HL-60 (cell line): ENCODE results near the gene NAV2.

Source experiments
- DNase-seq, 2 experiments: peaks; one replicate each; pipeline ENCODE4 v3.0.0-alpha.2; 2010 to 2020; ENCODE audit warnings: low read depth in 1 of 2, low spot score in 1 of 2
- H3K27ac ChIP-seq: fragments of 250-450 bp; sonication (Bioruptor Pico); replicated peaks from 2 replicates; pipeline ENCODE4 v1.5.1; 2020; ENCODE audit warnings: mild to moderate bottlenecking, moderate library complexity
- H3K27me3 ChIP-seq: fragments of 250-450 bp; sonication (Bioruptor Pico); 2 replicates; pipeline ENCODE4 v1.5.1; 2021; ENCODE audit warnings: mild to moderate bottlenecking, moderate library complexity; ENCODE audit not compliant: insufficient read depth, poor library complexity, severe bottlenecking
- H3K4me3 ChIP-seq: replicated peaks from 2 replicates; pipeline ENCODE4 v1.5.1; 2011; ENCODE audit warnings: mild to moderate bottlenecking, control low read depth, low read length; ENCODE audit not compliant: insufficient read depth
- GABPA ChIP-seq: IDR thresholded peaks from 2 replicates; pipeline ENCODE4 v1.6.1; 2012; ENCODE audit warnings: low read depth
- POLR2AphosphoS5 ChIP-seq: IDR thresholded peaks from 2 replicates; pipeline ENCODE4 v1.6.1; 2012; ENCODE audit warnings: low read depth
- SPI1 ChIP-seq: IDR thresholded peaks from 2 replicates; pipeline ENCODE4 v1.6.1; 2012; ENCODE audit warnings: low read depth, mild to moderate bottlenecking, borderline replicate concordance
- TF ChIP-seq, protein P1 (sequence below): IDR thresholded peaks from 2 replicates; pipeline ENCODE4 v1.6.1; 2012; ENCODE audit warnings: low read depth; ENCODE audit not compliant: insufficient replicate concordance
- TF ChIP-seq, protein P2 (sequence below): IDR thresholded peaks from one replicate; pipeline ENCODE4 v1.5.1; 2011; ENCODE audit warnings: low read length, control low read depth, inconsistent platforms; ENCODE audit not compliant: insufficient read depth

NAV2 gene

DNA sequence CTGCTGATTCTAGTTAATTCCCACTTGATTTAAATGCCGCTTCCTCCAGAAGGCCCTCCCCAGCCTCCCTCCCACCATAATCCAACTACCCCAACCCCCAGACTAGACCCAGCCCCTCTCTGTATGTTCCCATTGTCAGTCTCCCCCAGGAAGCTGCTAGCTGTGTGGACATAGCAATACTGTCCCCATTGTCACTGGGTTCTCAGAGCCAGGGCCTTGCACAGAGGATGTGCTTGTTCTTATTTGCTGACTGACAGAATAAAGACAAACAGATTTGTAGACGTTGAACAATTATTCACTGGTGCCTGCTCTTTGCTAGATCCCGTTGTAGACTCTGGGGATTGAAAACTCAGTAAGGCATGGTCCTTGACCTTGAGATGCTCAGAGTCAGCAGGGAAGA is 45.7 kb upstream of the NAV2 start:
- H3K27me3 ChIP-seq = peaks cover 2% of the 10 kb centered on the region
- no peak overlapping the region for H3K4me3 ChIP-seq
- no peak overlapping the region for H3K27ac ChIP-seq
- no peak for DNase-seq
- no peak for TF ChIP-seq SPI1
- TF ChIP-seq, protein P1, sequence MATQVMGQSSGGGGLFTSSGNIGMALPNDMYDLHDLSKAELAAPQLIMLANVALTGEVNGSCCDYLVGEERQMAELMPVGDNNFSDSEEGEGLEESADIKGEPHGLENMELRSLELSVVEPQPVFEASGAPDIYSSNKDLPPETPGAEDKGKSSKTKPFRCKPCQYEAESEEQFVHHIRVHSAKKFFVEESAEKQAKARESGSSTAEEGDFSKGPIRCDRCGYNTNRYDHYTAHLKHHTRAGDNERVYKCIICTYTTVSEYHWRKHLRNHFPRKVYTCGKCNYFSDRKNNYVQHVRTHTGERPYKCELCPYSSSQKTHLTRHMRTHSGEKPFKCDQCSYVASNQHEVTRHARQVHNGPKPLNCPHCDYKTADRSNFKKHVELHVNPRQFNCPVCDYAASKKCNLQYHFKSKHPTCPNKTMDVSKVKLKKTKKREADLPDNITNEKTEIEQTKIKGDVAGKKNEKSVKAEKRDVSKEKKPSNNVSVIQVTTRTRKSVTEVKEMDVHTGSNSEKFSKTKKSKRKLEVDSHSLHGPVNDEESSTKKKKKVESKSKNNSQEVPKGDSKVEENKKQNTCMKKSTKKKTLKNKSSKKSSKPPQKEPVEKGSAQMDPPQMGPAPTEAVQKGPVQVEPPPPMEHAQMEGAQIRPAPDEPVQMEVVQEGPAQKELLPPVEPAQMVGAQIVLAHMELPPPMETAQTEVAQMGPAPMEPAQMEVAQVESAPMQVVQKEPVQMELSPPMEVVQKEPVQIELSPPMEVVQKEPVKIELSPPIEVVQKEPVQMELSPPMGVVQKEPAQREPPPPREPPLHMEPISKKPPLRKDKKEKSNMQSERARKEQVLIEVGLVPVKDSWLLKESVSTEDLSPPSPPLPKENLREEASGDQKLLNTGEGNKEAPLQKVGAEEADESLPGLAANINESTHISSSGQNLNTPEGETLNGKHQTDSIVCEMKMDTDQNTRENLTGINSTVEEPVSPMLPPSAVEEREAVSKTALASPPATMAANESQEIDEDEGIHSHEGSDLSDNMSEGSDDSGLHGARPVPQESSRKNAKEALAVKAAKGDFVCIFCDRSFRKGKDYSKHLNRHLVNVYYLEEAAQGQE = no peak
- TF ChIP-seq POLR2AphosphoS5 = no peak
- TF ChIP-seq, protein P2, sequence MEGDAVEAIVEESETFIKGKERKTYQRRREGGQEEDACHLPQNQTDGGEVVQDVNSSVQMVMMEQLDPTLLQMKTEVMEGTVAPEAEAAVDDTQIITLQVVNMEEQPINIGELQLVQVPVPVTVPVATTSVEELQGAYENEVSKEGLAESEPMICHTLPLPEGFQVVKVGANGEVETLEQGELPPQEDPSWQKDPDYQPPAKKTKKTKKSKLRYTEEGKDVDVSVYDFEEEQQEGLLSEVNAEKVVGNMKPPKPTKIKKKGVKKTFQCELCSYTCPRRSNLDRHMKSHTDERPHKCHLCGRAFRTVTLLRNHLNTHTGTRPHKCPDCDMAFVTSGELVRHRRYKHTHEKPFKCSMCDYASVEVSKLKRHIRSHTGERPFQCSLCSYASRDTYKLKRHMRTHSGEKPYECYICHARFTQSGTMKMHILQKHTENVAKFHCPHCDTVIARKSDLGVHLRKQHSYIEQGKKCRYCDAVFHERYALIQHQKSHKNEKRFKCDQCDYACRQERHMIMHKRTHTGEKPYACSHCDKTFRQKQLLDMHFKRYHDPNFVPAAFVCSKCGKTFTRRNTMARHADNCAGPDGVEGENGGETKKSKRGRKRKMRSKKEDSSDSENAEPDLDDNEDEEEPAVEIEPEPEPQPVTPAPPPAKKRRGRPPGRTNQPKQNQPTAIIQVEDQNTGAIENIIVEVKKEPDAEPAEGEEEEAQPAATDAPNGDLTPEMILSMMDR = no peak
- no peak for TF ChIP-seq GABPA

DNA sequence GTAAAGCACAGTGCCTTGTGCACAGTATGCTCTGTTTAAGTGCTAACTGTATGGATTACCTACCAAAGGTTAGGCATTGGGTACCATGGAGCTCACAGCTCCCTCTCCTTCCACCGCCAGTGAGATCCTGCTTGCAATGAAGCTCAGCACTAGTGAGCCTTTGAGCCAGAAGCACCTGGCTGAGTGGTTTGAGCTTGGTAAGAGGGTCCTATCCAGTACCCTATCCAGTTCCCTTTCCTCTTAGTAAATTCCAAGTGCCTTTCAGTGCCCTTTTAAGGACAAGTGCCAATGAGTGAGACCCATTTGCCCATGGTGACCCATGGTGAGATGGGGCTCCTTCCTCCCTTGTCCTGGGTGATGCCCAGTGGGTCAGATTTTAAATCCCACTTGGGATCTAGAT is 43.1 kb upstream of the NAV2 start:
- TF ChIP-seq GABPA (no peak), SPI1 (no peak), POLR2AphosphoS5 (no peak)
- TF ChIP-seq, protein P1 = no peak
- TF ChIP-seq, protein P2 = no peak
- H3K27ac ChIP-seq = no peak overlapping the region
- no peak for DNase-seq

DNA sequence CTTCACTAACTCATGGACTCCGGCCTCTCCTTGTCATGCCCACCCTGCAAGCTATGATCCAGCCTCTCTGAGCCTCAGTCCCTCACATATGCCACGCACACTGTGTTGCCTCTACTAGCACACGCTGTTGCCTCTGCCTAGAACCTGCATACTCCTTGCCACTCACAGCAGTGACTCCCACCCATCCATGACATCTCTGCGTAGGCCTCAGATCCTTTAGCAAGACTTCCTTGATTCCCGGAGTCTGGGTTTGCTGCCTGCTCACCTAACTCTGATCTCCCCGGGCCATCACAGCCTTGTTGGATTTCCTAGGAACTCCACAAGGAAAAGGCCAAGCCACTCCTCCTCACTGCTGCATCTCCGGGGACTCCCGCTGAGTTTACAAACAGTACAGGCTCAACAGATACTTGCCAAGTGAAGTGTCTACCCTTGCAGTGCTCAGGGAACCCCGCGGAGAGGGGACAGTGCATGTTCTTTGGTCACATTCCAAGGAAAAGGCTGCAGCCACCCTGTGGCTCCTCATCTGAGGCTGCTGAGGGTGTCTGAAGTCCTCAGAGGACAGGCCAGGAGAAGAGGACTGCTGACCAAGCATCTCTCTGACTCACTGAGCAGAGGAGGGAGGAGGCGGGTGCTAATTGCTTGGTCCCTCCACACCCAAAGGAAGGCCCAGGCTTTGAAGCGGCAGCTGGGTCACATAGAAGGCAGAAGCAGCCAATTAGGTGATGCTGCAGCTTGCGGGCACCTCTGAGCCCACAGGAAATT is 42.4 kb upstream of the NAV2 start:
- Histone ChIP-seq H3K4me3 (no peak overlapping the region), H3K27me3 (no peaks in the 10 kb centered on the region), H3K27ac (no peak overlapping the region)
- TF ChIP-seq, protein P2 = no peak
- no peak for TF ChIP-seq GABPA
- TF ChIP-seq SPI1 = no peak
- TF ChIP-seq, protein P1 = no peak
- TF ChIP-seq POLR2AphosphoS5 = no peak
- DNase-seq = no peak

More for the DNA sequence above, 43.1 kb upstream of the NAV2 start:
- Histone ChIP-seq H3K27me3 (no peaks in the 10 kb centered on the region), H3K4me3 (no peak overlapping the region)
